ENCODE data around the gene AP2B1.
A peak's percentile ranks its signal among the peaks of the same experiment; 100 is the strongest.
"Not testable (repeated sequence)": the region's sequence is repeated elsewhere in the genome, so short reads cannot be mapped to it uniquely, and the experiment has no call there.

Gene AP2B1

GRCh38 chr17:35587074-35587961 is at the start of gene AP2B1:
Gene AP2B1 (plus strand): TSS chr17:35587322. CDS start chr17:35594031, 6,709 bp downstream.
- peak; percentile 94 to 97 for DNase-seq (ENCODE audit: low read depth in 1 of 2, low spot score in 1 of 2)

GRCh38 chr17:35537601-35538141 is 49.5 kb upstream of the AP2B1 start, which contains the start of gene SLFN12L:
Gene SLFN12L (minus strand): TSS chr17:35537678. CDS start chr17:35522364, 15,314 bp downstream.
- DNase-seq (ENCODE audit: low read depth in 1 of 2, low spot score in 1 of 2): no peak

- no peak for DNase-seq (ENCODE audit: low read depth in 1 of 2, low spot score in 1 of 2)
Observed at GRCh38 chr17:35539659-35540026, 47.5 kb upstream of the AP2B1 start.

- DNase-seq (ENCODE audit: low read depth in 1 of 2, low spot score in 1 of 2): peak in 1 of 2 donors; percentile 15
Observed at GRCh38 chr17:35540589-35541404, 46.3 kb upstream of the AP2B1 start.

GRCh38 chr17:35541434-35541833 is 45.7 kb upstream of the AP2B1 start:
- no peak for DNase-seq (ENCODE audit: low read depth in 1 of 2, low spot score in 1 of 2)

GRCh38 chr17:35542990-35543389 is 44.1 kb upstream of the AP2B1 start:
- DNase-seq (ENCODE audit: low read depth in 1 of 2, low spot score in 1 of 2): no peak

- no peak for DNase-seq (ENCODE audit: low read depth in 1 of 2, low spot score in 1 of 2)
Observed at GRCh38 chr17:35543856-35544255, 43.3 kb upstream of the AP2B1 start.

- no peak for DNase-seq (ENCODE audit: low read depth in 1 of 2, low spot score in 1 of 2)
Observed at GRCh38 chr17:35545150-35545549, 42.0 kb upstream of the AP2B1 start.

GRCh38 chr17:35546487-35546886 is 40.6 kb upstream of the AP2B1 start:
- DNase-seq (ENCODE audit: low read depth in 1 of 2, low spot score in 1 of 2): no peak

- no peak for DNase-seq (ENCODE audit: low read depth in 1 of 2, low spot score in 1 of 2)
Observed at GRCh38 chr17:35548208-35548810, 38.8 kb upstream of the AP2B1 start.

- DNase-seq (ENCODE audit: low read depth in 1 of 2, low spot score in 1 of 2): no peak
Observed at GRCh38 chr17:35548978-35549377, 38.1 kb upstream of the AP2B1 start.

- DNase-seq (ENCODE audit: low read depth in 1 of 2, low spot score in 1 of 2): no peak
Observed at GRCh38 chr17:35553310-35553709, 33.8 kb upstream of the AP2B1 start.

- DNase-seq (ENCODE audit: low read depth in 1 of 2, low spot score in 1 of 2): no peak
Observed at GRCh38 chr17:35554668-35555067, 32.5 kb upstream of the AP2B1 start.

- no peak for DNase-seq (ENCODE audit: low read depth in 1 of 2, low spot score in 1 of 2)
Observed at GRCh38 chr17:35555691-35556090, 31.4 kb upstream of the AP2B1 start.

- DNase-seq (ENCODE audit: low read depth in 1 of 2, low spot score in 1 of 2): no peak
Observed at GRCh38 chr17:35557353-35557752, 29.8 kb upstream of the AP2B1 start.

- DNase-seq (ENCODE audit: low read depth in 1 of 2, low spot score in 1 of 2): no peak
Observed at GRCh38 chr17:35559495-35560210, 27.5 kb upstream of the AP2B1 start.

GRCh38 chr17:35560703-35561102 is 26.4 kb upstream of the AP2B1 start, which contains the start of gene SLFN14:
Gene SLFN14 (minus strand): TSS chr17:35560819. CDS start chr17:35558062, 2,757 bp downstream.
- no peak for DNase-seq (ENCODE audit: low read depth in 1 of 2, low spot score in 1 of 2)

GRCh38 chr17:35563181-35563580 is 23.9 kb upstream of the AP2B1 start:
- not testable (repeated sequence) for DNase-seq (ENCODE audit: low read depth in 1 of 2, low spot score in 1 of 2)

GRCh38 chr17:35566968-35567367 is 20.2 kb upstream of the AP2B1 start:
- DNase-seq (ENCODE audit: low read depth in 1 of 2, low spot score in 1 of 2): no peak

GRCh38 chr17:35568561-35568960 is 18.6 kb upstream of the AP2B1 start:
- DNase-seq (ENCODE audit: low read depth in 1 of 2, low spot score in 1 of 2): peak in 1 of 2 donors; percentile 16

Data from stimulated activated CD4-positive, alpha-beta T cell treated with anti-CD3 and anti-CD28 coated beads, Interleukin-15, amount 100 ng/mL, for 1 hour (primary cell).